Measurements from ENCODE around the gene CHST2.
"Not testable (repeated sequence)": the region's sequence is repeated elsewhere in the genome, so short reads cannot be mapped to it uniquely, and the experiment has no call there.

DNA sequence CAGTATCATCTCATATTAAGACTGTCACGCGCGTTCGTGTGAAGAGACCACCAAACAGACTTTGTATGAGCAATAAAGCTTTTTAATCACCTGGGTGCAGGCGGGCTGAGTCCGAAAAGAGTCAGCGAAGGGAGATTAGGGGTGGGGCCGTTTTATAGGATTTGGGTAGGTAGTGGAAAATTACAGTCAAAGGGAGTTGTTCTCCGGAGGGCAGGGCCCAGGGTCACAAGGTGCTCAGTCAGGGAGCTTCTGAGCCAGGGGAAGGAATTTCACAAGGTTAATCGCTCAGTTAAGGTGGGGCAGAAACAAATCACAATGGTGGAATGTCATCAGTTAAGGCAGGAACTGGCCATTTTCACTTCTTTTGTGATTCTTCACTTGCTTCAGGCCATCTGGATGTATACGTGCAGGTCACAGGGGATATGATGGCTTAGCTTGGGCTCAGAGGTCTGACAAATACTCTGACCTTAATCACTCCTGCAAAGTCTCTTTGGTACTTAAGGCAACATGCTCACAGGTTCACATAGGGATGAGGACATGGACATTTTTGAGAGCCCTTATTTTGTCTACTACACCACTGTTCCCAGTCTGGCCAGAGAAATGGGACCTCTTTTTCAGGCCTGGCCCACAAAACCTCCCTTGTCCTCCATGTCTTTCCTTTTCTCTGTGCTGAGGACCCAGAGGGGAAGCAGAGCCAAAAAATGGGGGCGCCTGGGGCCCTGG, 47.1 kb upstream of the CHST2 start:
- TF ChIP-seq, protein P1, sequence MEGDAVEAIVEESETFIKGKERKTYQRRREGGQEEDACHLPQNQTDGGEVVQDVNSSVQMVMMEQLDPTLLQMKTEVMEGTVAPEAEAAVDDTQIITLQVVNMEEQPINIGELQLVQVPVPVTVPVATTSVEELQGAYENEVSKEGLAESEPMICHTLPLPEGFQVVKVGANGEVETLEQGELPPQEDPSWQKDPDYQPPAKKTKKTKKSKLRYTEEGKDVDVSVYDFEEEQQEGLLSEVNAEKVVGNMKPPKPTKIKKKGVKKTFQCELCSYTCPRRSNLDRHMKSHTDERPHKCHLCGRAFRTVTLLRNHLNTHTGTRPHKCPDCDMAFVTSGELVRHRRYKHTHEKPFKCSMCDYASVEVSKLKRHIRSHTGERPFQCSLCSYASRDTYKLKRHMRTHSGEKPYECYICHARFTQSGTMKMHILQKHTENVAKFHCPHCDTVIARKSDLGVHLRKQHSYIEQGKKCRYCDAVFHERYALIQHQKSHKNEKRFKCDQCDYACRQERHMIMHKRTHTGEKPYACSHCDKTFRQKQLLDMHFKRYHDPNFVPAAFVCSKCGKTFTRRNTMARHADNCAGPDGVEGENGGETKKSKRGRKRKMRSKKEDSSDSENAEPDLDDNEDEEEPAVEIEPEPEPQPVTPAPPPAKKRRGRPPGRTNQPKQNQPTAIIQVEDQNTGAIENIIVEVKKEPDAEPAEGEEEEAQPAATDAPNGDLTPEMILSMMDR (IDR thresholded peaks at IDR 0.05; ENCODE audit: low read depth, low read length, poor library complexity, severe bottlenecking) = not testable (repeated sequence)
- not testable (repeated sequence) for TF ChIP-seq EZH2phosphoT487 (IDR thresholded peaks at IDR 0.05; ENCODE audit: borderline replicate concordance, low read length)
